ENCODE measurements around the gene CIAO3.

Gene CIAO3

DNA sequence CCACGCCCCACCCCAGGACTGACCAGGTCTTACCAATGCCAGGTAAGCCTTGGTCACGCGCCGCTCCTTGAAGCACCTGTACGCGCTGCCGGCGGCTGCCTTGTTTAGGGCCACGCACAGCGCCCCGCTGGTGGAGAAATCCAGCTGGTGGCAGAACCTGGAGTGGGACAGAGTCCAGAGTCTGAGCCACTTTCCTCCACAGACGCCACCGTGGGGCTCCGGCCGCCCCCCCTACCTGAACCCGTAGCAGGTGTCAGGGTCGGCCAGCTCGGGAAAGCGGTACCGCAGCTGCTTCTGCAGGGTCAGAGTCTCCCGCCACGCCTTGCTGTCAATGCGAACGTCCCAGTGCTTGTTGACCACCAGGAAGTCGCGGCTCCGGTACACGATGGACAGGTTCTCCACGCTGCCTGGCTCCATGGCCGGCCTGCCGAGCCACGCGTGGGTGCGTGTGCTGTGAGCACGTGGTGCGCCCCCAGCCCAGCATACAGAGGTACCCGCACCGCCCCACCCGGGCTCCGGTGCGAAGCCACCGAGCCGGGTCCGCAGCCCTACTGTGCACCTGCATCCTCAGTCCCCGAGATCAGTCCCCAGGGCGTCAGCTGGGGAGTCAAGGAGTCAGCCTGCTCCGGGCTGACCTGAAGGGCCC lies 46.6 kb upstream of the CIAO3 start:
- in situ Hi-C loops (cut with MboI; ENCODE audit: low pct_unique_long_range_greater_than_20kb, low sequenced_read_pairs, unreplicated experiment), result loop anchor here (5.0 kb wide), 1 partner anchor 75 kb away; no protein-coding TSS in a partner anchor
- TF ChIP-seq, protein P1, sequence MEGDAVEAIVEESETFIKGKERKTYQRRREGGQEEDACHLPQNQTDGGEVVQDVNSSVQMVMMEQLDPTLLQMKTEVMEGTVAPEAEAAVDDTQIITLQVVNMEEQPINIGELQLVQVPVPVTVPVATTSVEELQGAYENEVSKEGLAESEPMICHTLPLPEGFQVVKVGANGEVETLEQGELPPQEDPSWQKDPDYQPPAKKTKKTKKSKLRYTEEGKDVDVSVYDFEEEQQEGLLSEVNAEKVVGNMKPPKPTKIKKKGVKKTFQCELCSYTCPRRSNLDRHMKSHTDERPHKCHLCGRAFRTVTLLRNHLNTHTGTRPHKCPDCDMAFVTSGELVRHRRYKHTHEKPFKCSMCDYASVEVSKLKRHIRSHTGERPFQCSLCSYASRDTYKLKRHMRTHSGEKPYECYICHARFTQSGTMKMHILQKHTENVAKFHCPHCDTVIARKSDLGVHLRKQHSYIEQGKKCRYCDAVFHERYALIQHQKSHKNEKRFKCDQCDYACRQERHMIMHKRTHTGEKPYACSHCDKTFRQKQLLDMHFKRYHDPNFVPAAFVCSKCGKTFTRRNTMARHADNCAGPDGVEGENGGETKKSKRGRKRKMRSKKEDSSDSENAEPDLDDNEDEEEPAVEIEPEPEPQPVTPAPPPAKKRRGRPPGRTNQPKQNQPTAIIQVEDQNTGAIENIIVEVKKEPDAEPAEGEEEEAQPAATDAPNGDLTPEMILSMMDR (IDR thresholded peaks at IDR 0.05; ENCODE audit: extremely low read depth, insufficient read depth, missing control alignments), result no peak
- no peak for DNase-seq (ENCODE audit: low spot score)

DNA sequence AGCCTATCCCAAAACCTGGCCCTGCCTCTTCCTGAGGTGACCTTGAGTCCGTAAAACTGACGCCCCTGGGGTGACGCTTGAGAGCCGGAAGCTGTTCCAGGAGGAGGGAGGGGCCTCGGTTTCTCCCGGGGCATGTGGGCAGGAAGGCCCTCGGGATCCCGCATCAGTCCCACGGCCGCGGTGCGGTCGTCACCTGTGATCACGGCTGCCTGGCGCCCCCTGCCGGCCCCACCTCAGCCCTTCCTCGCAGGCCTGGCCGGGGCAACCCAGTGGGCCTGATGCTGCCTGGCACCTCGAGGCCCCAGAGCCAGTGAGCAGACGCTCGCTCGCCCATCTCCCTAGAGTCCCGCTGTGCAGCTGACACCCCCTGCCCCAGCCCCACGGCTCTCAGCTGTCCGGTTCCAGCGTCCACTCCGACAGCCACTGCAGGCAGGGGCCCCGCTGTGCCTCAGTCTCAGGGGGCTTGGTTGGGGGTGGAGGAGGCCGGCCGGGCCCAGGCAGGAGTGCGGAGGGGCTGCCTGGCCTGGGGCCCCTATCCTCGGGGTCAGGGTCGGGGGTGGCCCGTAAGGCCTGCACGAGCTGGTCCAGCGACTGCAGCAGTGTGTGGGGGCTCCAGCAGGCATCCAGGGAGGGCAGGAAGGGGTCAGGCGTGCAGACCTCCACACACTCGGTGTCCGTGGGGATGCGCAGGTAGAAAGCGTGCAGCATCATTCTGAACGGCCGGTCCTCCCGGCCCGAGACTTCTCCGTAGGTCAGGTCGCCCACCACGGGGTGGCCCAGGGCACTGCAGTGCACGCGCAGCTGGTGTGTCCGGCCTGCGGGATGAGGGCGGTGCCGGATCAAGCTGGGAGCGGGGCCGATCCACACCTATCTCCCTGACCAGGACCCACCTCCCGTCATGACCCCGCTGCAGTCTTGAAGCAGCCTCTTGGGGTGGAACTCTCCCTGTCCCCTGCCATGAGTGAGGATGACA lies 45.1 kb upstream of the CIAO3 start:
- in situ Hi-C loops (cut with MboI; ENCODE audit: low pct_unique_long_range_greater_than_20kb, low sequenced_read_pairs, unreplicated experiment), result loop anchor here (5.0 kb wide), 1 partner anchor 74 kb away; no protein-coding TSS in a partner anchor
- TF ChIP-seq, protein P1 (IDR thresholded peaks at IDR 0.05; ENCODE audit: extremely low read depth, insufficient read depth, missing control alignments), result peak; percentile 95
- DNase-seq (ENCODE audit: low spot score), result peak; percentile 86

DNA sequence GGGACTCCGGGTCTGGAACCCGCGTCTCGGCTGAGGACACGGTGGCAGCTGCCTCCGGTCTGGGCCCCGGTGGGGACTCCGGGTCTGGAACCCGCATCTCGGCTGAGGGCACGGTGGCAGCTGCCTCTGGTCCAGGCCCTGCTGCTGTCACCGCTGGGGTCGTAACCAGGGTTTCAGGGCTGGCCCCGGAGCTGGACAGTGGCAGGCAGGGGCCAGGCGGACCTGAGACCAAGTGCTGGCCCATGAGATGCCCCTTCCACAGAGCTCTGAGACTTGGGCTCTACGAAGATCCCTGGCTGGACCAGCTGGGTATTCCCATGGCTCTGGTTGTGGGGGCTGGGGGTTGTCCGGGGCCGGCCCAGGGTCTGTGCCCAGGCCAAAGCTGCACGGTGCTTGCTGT lies 43.6 kb upstream of the CIAO3 start:
- TF ChIP-seq, protein P1 (IDR thresholded peaks at IDR 0.05; ENCODE audit: extremely low read depth, insufficient read depth, missing control alignments), result no peak
- no peak for DNase-seq (ENCODE audit: low spot score)
- in situ Hi-C loops (cut with MboI; ENCODE audit: low pct_unique_long_range_greater_than_20kb, low sequenced_read_pairs, unreplicated experiment), result no loop called here

DNA sequence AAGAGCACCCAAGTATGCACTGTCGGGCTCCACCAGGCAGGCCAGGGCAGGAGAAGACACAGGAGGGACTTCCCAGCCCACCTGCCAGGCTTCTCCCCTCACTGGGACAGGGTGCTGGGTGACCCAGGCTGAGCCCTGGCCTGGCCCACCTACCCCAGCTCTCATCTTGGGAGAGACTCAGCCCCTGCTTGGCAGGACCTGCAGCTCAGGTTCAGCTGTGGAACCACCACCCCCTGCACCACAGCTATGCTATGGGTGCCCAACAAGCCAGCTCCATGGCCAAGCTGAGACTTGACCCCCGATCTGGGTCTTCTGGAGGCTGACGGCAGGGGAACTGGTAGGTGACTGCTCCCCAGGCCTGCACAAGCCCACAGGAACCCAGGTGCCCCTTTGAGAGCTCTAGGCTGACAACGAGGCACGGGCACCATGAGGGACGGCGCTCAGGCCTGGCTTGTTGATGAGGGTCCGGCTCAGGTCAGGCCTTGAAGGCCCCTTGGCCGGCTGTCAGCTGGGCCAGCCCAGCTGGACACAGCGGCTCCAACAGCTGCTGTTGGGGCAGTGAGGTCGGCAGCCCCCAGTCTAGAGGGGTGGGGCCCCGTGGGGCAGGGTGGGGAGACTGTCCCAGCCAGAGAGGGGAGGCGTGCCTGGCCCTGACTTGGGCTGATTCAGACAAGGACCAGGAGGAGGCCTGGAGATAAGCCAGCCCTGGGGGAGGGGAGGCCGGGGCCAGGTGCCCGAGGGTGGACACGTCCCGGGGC lies 42.8 kb upstream of the CIAO3 start:
- TF ChIP-seq, protein P1 (IDR thresholded peaks at IDR 0.05; ENCODE audit: extremely low read depth, insufficient read depth, missing control alignments), result no peak
- in situ Hi-C loops (cut with MboI; ENCODE audit: low pct_unique_long_range_greater_than_20kb, low sequenced_read_pairs, unreplicated experiment), result no loop called here
- no peak for DNase-seq (ENCODE audit: low spot score)

DNA sequence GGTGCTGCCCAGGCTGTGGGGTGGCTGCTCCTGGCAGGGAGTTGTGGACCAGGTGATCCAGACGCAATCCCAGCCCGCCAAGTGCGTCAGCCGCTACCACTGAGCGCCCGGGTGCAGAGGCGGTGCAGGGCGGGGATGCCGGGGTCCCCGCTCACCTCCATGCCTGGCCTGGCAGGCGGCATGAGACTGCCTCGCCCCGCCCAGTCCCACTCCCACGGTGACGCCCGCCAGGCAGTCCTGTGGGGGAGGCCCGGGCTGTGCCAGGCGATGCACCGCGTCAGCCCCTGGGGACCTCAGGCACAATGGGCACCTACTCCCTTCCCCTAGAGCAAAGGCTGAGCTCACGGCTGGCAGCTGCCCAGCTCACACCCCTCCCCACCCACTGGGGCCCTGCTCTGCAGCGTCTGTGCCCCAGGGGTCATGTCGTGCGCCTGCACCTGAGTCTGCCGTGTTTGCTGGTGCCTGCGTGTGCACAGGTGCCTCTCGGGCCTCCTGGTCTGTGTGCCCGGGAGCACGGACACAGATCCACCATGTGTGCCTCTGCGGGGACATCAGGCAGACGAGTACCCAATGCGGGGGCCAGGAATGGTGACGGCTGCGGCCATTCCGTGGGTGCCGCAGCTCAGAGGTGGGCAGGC lies 42.1 kb upstream of the CIAO3 start:
- TF ChIP-seq, protein P1 (IDR thresholded peaks at IDR 0.05; ENCODE audit: extremely low read depth, insufficient read depth, missing control alignments), result no peak
- in situ Hi-C loops (cut with MboI; ENCODE audit: low pct_unique_long_range_greater_than_20kb, low sequenced_read_pairs, unreplicated experiment), result no loop called here
- no peak for DNase-seq (ENCODE audit: low spot score)

DNA sequence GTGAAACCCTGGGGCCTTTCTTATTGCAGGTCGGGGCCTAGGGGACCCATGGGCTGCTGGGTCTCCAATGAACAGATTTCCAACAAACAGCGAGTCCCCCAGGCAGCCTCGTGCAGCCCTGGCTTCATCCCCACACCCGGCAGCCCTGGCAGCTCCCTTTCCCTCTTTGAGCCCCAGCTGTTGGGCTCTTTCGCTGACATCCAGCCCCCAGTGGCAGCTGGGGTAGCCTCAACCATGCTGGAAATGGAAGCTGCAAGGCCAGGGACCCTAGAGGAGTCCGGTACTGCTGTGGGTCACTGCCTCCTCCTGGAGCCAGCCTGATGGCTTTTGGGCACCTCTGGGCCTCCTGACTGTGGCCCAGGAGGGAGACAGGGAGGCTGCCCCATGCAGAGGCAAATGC lies 41.5 kb upstream of the CIAO3 start:
- TF ChIP-seq, protein P1 (IDR thresholded peaks at IDR 0.05; ENCODE audit: extremely low read depth, insufficient read depth, missing control alignments), result no peak
- DNase-seq (ENCODE audit: low spot score), result no peak
- in situ Hi-C loops (cut with MboI; ENCODE audit: low pct_unique_long_range_greater_than_20kb, low sequenced_read_pairs, unreplicated experiment), result no loop called here

Data from GM13977 (cell line).